Measurements from ENCODE around the gene ZKSCAN7.
"Not testable (repeated sequence)": the region's sequence is repeated elsewhere in the genome, so short reads cannot be mapped to it uniquely, and the experiment has no call there.

Gene ZKSCAN7

GRCh38 chr3:44577354-44577952, 22.5 kb downstream of the ZKSCAN7 start:
- not testable (repeated sequence) for DNase-seq (ENCODE audit: low read depth in 2 of 2)

- not testable (repeated sequence) for DNase-seq (ENCODE audit: low read depth in 2 of 2)
These were observed 23.3 kb downstream of the ZKSCAN7 start for GRCh38 chr3:44578316-44578715.

- DNase-seq (ENCODE audit: low read depth in 2 of 2) = not testable (repeated sequence)
These were observed 24.0 kb downstream of the ZKSCAN7 start for GRCh38 chr3:44578924-44579515.

- DNase-seq (ENCODE audit: low read depth in 2 of 2) = not testable (repeated sequence)
These were observed 24.8 kb downstream of the ZKSCAN7 start for GRCh38 chr3:44579749-44580148.

GRCh38 chr3:44580971-44581370, 26.0 kb downstream of the ZKSCAN7 start:
- DNase-seq (ENCODE audit: low read depth in 2 of 2) = not testable (repeated sequence)

GRCh38 chr3:44584646-44585501, 29.9 kb downstream of the ZKSCAN7 start, which contains the start of gene ZNF660:
ZNF660 (plus strand) TSS chr3:44584964; CDS start chr3:44594194, 9,230 bp downstream.
- no peak for DNase-seq (ENCODE audit: low read depth in 2 of 2)

GRCh38 chr3:44596621-44597020, 41.6 kb downstream of the ZKSCAN7 start:
- no peak for DNase-seq (ENCODE audit: low read depth in 2 of 2)

- no peak for DNase-seq (ENCODE audit: low read depth in 2 of 2)
These were observed 46.8 kb downstream of the ZKSCAN7 start for GRCh38 chr3:44601749-44602148.

- DNase-seq (ENCODE audit: low read depth in 2 of 2) = no peak
These were observed 57.7 kb downstream of the ZKSCAN7 start for GRCh38 chr3:44612678-44613077.

All from stimulated activated CD4-positive, alpha-beta T cell treated with anti-CD3 and anti-CD28 coated beads, Interleukin-4, amount 100 ng/mL, for 48 hours (primary cell).